Keratinocyte (primary cell): ENCODE data around the gene ACSM2A. TPM values are rescaled to one million over a fixed set of nuclear protein-coding genes. Genes with fewer than 3 reads are reported as not detected.

Experiments
- DNase-seq: peaks from one replicate; pipeline ENCODE4 v3.0.0-alpha.2; 2011; ENCODE audit warnings: low read depth, missing footprints, low spot score
- FAIRE-seq: peaks from 2 replicates; lab custom pipeline; 2011; peaks lifted over from hg19 to GRCh38; lab: Jason Lieb, UNC
- H2AFZ ChIP-seq: 2 replicates; pipeline ENCODE4 v1.6.0; 2012; ENCODE audit warnings: low read length, control low read depth, inconsistent platforms; ENCODE audit not compliant: control insufficient read depth
- H3K27ac ChIP-seq: 2 replicates; pipeline ENCODE4 v1.5.1; 2011; ENCODE audit warnings: low read length; ENCODE audit not compliant: control insufficient read depth, insufficient read depth
- H3K27me3 ChIP-seq: 3 replicates; pipeline ENCODE4 v1.6.0; 2011; ENCODE audit warnings: low read length; ENCODE audit not compliant: control insufficient read depth, insufficient read depth; ENCODE audit errors: extremely low read depth
- H3K36me3 ChIP-seq, 2 experiments: 2 replicates in 1 of 2; 3 replicates in 1 of 2; pipeline ENCODE4 v1.5.1; 2011; ENCODE audit warnings: low read length in 2 of 2, mild to moderate bottlenecking in 1 of 2; ENCODE audit not compliant: control insufficient read depth in 2 of 2, insufficient read depth in 2 of 2; ENCODE audit errors: extremely low read depth in 1 of 2
- H3K4me1 ChIP-seq: 3 replicates; pipeline ENCODE4 v1.5.1; 2011; ENCODE audit warnings: low read length; ENCODE audit not compliant: control insufficient read depth, insufficient read depth; ENCODE audit errors: extremely low read depth
- H3K4me2 ChIP-seq: 3 replicates; pipeline ENCODE4 v1.6.0; 2011; ENCODE audit warnings: low read depth, low read length; ENCODE audit not compliant: control insufficient read depth, insufficient read depth; ENCODE audit errors: extremely low read depth
- H3K4me3 ChIP-seq, 3 experiments: fragments of 200-600 bp in 1 of 3; sonication (generic) in 1 of 3; 2 replicates in 2 of 3; 3 replicates in 1 of 3; pipeline ENCODE4 v1.5.1; 2011 to 2016; ENCODE audit warnings: low read length in 3 of 3, mild to moderate bottlenecking in 3 of 3, control low read depth in 2 of 3, inconsistent platforms in 1 of 3, low read depth in 1 of 3, mixed read lengths in 1 of 3, mixed run types in 1 of 3, moderate library complexity in 1 of 3; ENCODE audit not compliant: control insufficient read depth in 2 of 3, insufficient read depth in 2 of 3; ENCODE audit errors: extremely low read depth in 1 of 3
- H3K79me2 ChIP-seq: 2 replicates; pipeline ENCODE4 v1.6.0; 2012; ENCODE audit warnings: low read length; ENCODE audit not compliant: control insufficient read depth, insufficient read depth
- H3K9ac ChIP-seq: 3 replicates; pipeline ENCODE4 v1.6.0; 2011; ENCODE audit warnings: low read length; ENCODE audit not compliant: control insufficient read depth, insufficient read depth; ENCODE audit errors: extremely low read depth
- H3K9me1 ChIP-seq: 3 replicates; pipeline ENCODE4 v1.6.0; 2011; ENCODE audit warnings: low read length; ENCODE audit not compliant: control insufficient read depth, insufficient read depth; ENCODE audit errors: extremely low read depth
- H3K9me3 ChIP-seq: 2 replicates; pipeline ENCODE4 v1.5.1; 2012; ENCODE audit warnings: low read depth, low read length; ENCODE audit not compliant: control insufficient read depth
- H4K20me1 ChIP-seq: 3 replicates; pipeline ENCODE4 v1.6.0; 2011; ENCODE audit warnings: low read length; ENCODE audit not compliant: control insufficient read depth, insufficient read depth; ENCODE audit errors: extremely low read depth
- EZH2 ChIP-seq: IDR thresholded peaks from one replicate; pipeline ENCODE4 v1.6.1; 2012; ENCODE audit warnings: inconsistent platforms, mild to moderate bottlenecking, low read length, moderate library complexity
- dilution Hi-C: fragments of 300-500 bp; cut with MboI; formaldehyde crosslinking; loops from one replicate; pipeline ENCODE4 v1.7.0; 2020; ENCODE audit warnings: low sequenced_read_pairs; ENCODE audit not compliant: extremely low pct_ligation_motif_present
- polyA plus RNA-seq, 5 experiments: library from polyadenylated mRNA; depleted of rRNA in 3 of 5; stranded (reverse) in 3 of 5; stranded (forward) in 1 of 5; unstranded in 1 of 5; fragments of >200 nt; gene quantifications; 1 replicate in 1 of 5; 2 replicates in 3 of 5; 3 replicates in 1 of 5; pipeline versions ENCODE4 v1.2.1 to v1.2.3, GENCODE V29; 2011 to 2012; ENCODE audit warnings: missing spikeins in 2 of 5, low read depth in 1 of 5, low replicate concordance in 1 of 5
- TF ChIP-seq, protein P1 (sequence below), 3 experiments: IDR thresholded peaks in 1 of 3; conservative IDR thresholded peaks in 1 of 3; optimal IDR thresholded peaks in 1 of 3; 2 replicates in 2 of 3; 3 replicates in 1 of 3; pipeline versions ENCODE3 to v1.5.1; 2011; ENCODE audit warnings: low read length in 3 of 3, mild to moderate bottlenecking in 3 of 3, moderate library complexity in 2 of 3, control low read depth in 1 of 3, inconsistent platforms in 1 of 3; ENCODE audit not compliant: insufficient read depth in 2 of 3; ENCODE audit errors: extremely low read depth in 1 of 3

The ACSM2A gene
- polyA plus RNA-seq, 1 donor (not counting 4 experiments of a cell fraction or from before 2014, with no cell fraction given) = not detected

DNA sequence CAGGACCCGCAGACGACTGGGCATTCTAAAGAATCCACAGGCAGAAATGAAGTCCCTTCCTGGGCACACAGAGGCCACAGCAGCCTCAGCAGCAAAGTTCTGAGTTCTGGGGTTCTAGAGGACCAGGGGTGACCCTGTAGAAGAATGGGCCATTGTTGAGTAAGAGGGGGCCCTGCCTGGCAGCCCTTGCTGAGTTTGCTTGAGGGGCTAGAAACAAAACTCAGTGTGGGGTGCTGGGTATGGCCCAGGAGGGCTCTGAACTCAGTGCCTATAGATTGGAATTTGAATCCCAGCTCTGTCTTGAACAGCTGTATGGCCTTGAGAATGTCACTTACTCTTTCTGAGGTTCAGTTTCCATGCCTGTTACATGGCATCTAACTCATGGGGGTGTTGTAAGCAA, 46.7 kb upstream of the ACSM2A start, which contains the start of gene PDILT:
TSS of gene PDILT (minus strand) at position 101 of the 400 bp plus-strand sequence. CDS start 5,437 bp downstream, outside the sequence.
- H3K79me2 ChIP-seq = no peaks in the 10 kb centered on the region
- H3K4me1 ChIP-seq = no peaks in the 10 kb centered on the region
- H3K27ac ChIP-seq = no peak within 1 kb of the TSS
- FAIRE-seq = no peak
- H3K27me3 ChIP-seq = no peaks in the 10 kb centered on the region
- TF ChIP-seq EZH2 = no peak
- TF ChIP-seq, protein P1, sequence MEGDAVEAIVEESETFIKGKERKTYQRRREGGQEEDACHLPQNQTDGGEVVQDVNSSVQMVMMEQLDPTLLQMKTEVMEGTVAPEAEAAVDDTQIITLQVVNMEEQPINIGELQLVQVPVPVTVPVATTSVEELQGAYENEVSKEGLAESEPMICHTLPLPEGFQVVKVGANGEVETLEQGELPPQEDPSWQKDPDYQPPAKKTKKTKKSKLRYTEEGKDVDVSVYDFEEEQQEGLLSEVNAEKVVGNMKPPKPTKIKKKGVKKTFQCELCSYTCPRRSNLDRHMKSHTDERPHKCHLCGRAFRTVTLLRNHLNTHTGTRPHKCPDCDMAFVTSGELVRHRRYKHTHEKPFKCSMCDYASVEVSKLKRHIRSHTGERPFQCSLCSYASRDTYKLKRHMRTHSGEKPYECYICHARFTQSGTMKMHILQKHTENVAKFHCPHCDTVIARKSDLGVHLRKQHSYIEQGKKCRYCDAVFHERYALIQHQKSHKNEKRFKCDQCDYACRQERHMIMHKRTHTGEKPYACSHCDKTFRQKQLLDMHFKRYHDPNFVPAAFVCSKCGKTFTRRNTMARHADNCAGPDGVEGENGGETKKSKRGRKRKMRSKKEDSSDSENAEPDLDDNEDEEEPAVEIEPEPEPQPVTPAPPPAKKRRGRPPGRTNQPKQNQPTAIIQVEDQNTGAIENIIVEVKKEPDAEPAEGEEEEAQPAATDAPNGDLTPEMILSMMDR (optimal IDR thresholded peaks at IDR 0.05 in 1 of 3, IDR thresholded peaks at IDR 0.05 in 1 of 3, conservative IDR thresholded peaks at IDR 0.05 in 1 of 3; ENCODE audit: extremely low read depth in 1 of 3, insufficient read depth in 2 of 3, low read length in 3 of 3) = no peak
- H3K9me1 ChIP-seq = no peaks in the 10 kb centered on the region
- H3K9ac ChIP-seq = no peak within 1 kb of the TSS
- no peak within 1 kb of the TSS for H3K4me3 ChIP-seq
- no peaks in the 10 kb centered on the region for H3K36me3 ChIP-seq
- H4K20me1 ChIP-seq = no peaks in the 10 kb centered on the region
- no peaks in the 10 kb centered on the region for H3K9me3 ChIP-seq
- dilution Hi-C loops = no loop called here
- H3K4me2 ChIP-seq = no peak within 1 kb of the TSS
- no peak for DNase-seq
- no peak within 1 kb of the TSS for H2AFZ ChIP-seq

DNA sequence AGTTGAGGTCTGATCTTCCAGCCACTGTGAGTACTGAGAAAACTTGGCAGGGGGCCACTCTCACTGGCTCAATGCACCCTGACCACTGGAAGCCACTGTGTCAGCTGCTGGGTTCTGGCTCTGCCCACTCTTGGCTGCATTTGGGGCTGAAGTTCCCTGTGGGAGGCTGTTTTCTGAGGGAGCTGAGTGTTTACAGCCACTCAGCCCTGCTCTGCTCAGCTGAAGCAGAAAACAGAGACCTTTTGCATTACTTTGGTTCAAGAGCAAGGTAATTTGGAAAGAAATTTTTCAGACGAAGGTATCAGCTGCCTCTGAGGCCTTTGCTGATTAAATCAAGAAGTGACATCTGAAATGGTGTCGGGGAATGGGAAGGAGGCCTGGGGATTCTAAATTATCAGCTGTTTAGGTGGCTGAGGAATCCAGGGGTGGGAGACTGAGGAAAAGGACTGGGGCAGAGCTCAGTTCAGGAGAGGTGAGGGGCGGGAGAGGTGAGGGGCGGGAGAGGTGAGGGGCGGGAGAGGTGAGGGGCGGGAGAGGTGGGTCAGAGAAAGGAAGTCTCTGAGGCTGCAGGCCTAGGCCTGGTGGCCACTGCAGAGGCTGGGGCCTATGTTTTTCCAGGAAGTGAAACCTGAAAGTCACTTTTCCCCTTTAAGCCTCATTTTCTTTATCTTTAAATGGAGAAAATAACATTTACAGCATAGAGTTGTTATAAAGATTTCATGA, 41.8 kb upstream of the ACSM2A start, which contains the start of gene ACSM5:
TSS of gene ACSM5 (plus strand) at position 137 of the 723 bp plus-strand sequence. CDS start 1,951 bp downstream, outside the sequence.
- no peaks in the 10 kb centered on the region for H4K20me1 ChIP-seq
- dilution Hi-C loops = no loop called here
- no peaks in the 10 kb centered on the region for H3K27me3 ChIP-seq
- no peaks in the 10 kb centered on the region for H3K79me2 ChIP-seq
- H3K27ac ChIP-seq = no peak within 1 kb of the TSS
- TF ChIP-seq, protein P1 (optimal IDR thresholded peaks at IDR 0.05 in 1 of 3, IDR thresholded peaks at IDR 0.05 in 1 of 3, conservative IDR thresholded peaks at IDR 0.05 in 1 of 3; ENCODE audit: extremely low read depth in 1 of 3, insufficient read depth in 2 of 3, low read length in 3 of 3) = no peak
- TF ChIP-seq EZH2 = no peak
- DNase-seq (no peak), FAIRE-seq (no peak)
- H3K9me1 ChIP-seq = no peaks in the 10 kb centered on the region
- H3K4me1 ChIP-seq = no peaks in the 10 kb centered on the region
- no peaks in the 10 kb centered on the region for H3K36me3 ChIP-seq
- H2AFZ ChIP-seq = no peak within 1 kb of the TSS
- no peak within 1 kb of the TSS for H3K4me2 ChIP-seq
- no peaks in the 10 kb centered on the region for H3K9me3 ChIP-seq
- no peak within 1 kb of the TSS for H3K9ac ChIP-seq
- no peak within 1 kb of the TSS for H3K4me3 ChIP-seq
